GM08714 (cell line): ENCODE measurements around the gene ANKMY2.
"Not testable (repeated sequence)": the region's sequence is repeated elsewhere in the genome, so short reads cannot be mapped to it uniquely, and the experiment has no call there.

ENCODE experiments used
- H3K4me3 ChIP-seq: fragments of 200-500 bp; sonication (Bioruptor generic); 2 replicates; pipeline ENCODE4 v1.5.1; 2014; ENCODE audit warnings: mild to moderate bottlenecking, low read length, inconsistent platforms
- ZNF274 ChIP-seq: IDR thresholded peaks from 2 replicates; pipeline ENCODE4 v1.6.1; 2012; ENCODE audit warnings: mild to moderate bottlenecking, low read depth, low read length

The ANKMY2 gene

DNA sequence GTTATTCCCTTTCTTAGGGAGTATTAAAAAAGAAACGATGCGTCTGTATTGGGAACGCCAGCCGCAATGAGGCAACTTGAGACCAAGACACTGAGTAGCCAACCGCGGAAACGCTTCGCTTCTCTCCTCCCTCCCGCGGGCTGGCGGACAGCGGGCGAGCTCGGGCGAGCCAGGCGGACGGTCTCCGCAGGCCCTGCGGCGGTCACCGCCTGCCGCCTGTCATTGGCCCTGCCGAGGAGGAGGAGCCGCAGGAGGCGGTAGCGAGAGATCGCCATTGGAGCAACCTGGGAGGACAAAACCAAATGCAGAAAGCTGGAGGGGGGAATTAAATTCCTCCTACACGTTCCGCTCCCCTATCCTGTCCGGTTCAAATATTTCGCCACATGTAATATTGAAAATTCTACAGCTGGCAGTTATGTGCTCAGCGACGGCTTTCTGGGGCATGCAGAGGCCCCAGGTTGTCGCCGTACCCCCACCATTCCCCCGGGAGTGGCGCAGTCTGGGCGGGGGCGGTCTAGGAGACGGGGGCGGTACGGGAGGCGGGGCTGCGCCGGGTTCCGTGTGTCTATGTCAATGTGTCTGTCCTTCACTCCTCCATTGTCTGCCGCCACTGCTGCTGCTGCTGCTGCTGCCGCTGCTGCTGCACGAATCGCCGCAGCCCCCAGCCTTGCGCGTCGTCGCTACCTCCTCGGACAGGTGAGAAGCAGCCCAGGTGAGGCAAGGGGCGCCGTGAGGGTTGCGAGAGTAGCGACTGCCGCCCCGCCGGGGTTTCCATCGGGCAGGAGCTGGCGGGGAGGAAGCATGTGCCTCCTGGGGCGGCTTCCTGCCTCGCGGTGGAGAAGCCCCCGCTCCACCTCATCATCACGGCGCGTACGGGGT lies at the start of gene ANKMY2, which contains the start of gene BZW2:
Gene ANKMY2, minus strand, starts transcription at position 162 of the 879 bp plus-strand sequence. CDS start 181 bp downstream, outside the sequence.
Gene BZW2, plus strand, starts transcription at position 589 of the 879 bp plus-strand sequence. CDS start 19,263 bp downstream, outside the sequence.
- H3K4me3 ChIP-seq: peak within 1 kb of the TSS; percentile 73
- no peak for TF ChIP-seq ZNF274

- H3K4me3 ChIP-seq: no peak overlapping the region
- TF ChIP-seq ZNF274: no peak
Observed at GRCh38 chr7:16694806-16695205, 49.3 kb upstream of the ANKMY2 start.

GRCh38 chr7:16693601-16694318 lies 48.2 kb upstream of the ANKMY2 start:
- H3K4me3 ChIP-seq: no peak overlapping the region
- TF ChIP-seq ZNF274: no peak

DNA sequence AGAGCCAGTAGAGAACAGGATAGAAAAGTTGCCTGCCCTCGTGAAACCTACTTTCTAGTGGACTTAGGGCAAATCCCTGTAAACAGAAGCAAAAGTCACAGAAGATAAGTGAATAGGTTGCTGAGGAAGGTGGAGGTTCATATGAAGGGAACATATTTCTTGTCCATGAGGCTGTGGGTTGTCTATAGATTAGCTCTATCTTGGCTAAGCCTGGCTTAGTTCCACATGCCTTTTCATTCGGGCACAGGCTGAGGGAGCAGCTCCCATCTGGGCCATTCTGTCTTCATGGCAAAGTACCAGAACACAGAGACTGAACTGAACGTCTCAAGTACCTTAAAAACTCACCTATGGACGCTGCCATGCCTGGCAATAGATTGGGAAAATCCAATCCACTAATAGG lies 45.7 kb upstream of the ANKMY2 start:
- TF ChIP-seq ZNF274: no peak
- H3K4me3 ChIP-seq: no peak overlapping the region

DNA sequence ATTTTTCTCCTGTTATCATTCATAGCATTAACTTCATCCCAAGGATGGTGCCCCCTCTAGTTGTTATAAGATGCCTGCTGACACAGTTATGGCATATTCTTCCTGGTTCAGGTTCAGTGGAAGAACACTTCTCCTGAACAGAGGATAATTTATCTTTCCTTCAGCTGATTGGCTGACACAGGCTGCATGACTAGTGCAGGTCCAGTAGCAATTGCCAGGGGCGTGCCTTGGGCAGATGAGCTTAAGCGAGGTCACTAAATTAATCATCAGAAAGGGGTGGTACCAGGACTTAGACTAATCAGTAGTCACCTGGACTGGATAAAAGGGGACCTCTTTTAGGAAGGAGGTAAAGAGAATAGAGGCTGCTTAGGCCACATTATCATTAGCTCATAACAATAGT lies 42.7 kb upstream of the ANKMY2 start:
- H3K4me3 ChIP-seq: no peak overlapping the region
- no peak for TF ChIP-seq ZNF274

DNA sequence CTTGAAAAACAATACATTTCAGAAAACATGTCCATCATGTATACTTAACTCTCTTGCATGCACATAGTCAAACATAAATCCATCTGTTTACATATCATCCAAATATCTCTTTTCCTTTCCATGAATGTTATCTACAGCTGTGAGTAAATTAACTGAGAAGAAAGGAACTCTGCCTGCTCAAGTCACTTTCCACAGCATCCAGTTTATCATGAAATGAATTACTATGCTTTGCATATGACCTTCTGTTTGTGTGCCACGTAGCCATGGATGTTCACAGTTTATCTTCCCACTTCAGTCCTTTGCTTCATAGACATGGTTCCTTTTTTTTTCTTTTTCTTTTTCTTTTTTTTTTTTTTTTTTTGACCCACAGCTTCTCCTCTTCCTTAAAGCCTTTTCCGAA lies 40.0 kb upstream of the ANKMY2 start:
- no peak overlapping the region for H3K4me3 ChIP-seq
- TF ChIP-seq ZNF274: no peak

GRCh38 chr7:16684935-16685334 lies 39.4 kb upstream of the ANKMY2 start:
- no peak for TF ChIP-seq ZNF274
- no peak overlapping the region for H3K4me3 ChIP-seq

DNA sequence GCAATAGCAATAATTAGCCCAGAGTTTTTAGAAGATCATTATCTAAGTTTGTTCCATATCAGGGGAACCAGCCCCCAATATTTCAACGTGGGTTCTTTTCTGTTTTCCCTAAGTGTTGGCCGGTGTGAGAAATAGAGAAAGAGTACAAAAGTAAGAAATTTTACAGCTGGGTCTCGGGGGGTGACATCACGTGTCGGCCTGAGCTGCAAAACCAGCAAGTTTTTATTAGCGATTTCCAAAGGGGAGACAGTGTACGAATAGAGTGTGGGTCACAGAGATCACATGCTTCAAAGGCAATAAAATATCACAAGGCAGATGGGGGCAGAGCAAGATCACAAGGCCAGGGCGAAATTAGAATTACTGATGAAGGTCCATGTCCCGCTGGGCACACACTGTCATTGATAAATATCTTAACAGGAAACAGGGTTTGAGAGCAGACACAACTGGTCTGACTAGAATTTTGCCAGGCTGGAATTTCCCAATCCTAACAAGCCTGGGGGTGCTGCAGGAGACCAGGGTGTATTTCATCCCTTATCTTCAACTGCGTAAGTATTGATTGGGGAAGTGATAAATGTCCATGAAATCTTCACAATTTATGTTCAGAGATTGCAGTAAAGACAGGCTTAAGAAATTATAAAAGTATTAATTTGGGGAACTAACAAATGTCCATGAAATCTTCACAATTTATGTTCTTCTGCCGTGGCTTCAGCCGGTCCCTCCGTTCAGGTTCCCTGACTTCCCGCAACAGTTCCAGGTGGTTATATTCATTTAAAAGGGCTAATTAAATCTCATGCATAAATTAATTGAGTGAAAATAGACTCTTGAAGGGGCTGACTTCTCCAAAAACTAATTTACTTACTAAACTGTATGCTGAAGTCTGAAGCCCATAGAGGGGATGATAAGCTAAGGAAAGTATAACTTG lies 33.4 kb upstream of the ANKMY2 start:
- not testable (repeated sequence) for H3K4me3 ChIP-seq

- no peak overlapping the region for H3K4me3 ChIP-seq
- TF ChIP-seq ZNF274: no peak
Observed at GRCh38 chr7:16677978-16678494, 32.5 kb upstream of the ANKMY2 start.

GRCh38 chr7:16675277-16675676 lies 29.7 kb upstream of the ANKMY2 start:
- no peak for TF ChIP-seq ZNF274
- H3K4me3 ChIP-seq: no peak overlapping the region

- H3K4me3 ChIP-seq: no peak overlapping the region
- no peak for TF ChIP-seq ZNF274
Observed at GRCh38 chr7:16671811-16672210, 26.3 kb upstream of the ANKMY2 start.

GRCh38 chr7:16670731-16671344 lies 25.3 kb upstream of the ANKMY2 start:
- TF ChIP-seq ZNF274: no peak
- no peak overlapping the region for H3K4me3 ChIP-seq

GRCh38 chr7:16670021-16670420 lies 24.5 kb upstream of the ANKMY2 start:
- H3K4me3 ChIP-seq: no peak overlapping the region
- no peak for TF ChIP-seq ZNF274
